ENCODE data around the gene SPSB2. TPM values are rescaled to one million over a fixed set of nuclear protein-coding genes. Genes with fewer than 3 reads are reported as not detected.

The SPSB2 gene
- total RNA-seq, 1 donor: 10.8 TPM

DNA sequence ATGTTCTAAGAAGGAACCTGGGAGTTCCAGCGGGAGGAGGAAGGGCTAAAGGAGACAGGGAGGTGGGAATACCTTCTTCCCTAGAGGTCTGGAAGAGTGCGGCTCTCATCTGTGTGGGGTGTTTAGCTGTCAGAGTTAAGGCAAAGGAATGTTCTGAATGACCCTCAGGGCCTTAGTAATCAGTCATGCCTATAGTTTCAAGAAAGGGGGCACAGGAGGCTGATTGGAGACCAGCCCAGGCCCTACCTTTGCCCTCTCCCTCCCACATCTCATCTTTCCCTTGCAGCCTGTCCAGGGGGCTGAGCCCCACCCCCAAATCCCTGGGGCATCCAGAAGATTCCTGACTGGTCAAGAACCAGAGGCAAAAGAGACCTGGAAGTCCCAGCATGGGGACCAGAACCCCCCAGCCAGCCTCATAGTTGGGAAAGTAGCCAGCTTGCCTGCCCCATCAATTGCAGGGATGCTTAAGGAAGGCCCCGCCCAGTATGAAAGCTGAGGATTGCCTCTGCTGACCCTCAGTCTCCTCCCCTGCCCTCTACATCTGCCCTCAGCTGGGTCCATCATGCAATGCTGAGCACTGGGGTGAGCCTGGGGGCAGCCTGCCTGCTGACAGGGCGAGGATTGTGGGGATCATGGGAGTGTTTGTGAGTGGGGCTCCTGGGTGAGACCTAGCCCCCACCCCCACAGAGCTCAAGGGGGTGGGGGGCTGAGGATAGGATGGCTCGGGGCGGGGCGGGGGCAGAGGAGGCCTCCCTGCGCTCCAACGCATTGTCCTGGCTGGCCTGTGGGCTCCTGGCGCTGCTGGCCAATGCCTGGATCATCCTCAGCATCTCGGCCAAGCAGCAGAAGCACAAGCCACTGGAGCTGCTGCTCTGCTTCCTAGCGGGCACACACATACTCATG, 49.7 kb downstream of the SPSB2 start:
- no peak for DNase-seq (ENCODE audit: low read depth in 2 of 3, low spot score in 2 of 3)

DNA sequence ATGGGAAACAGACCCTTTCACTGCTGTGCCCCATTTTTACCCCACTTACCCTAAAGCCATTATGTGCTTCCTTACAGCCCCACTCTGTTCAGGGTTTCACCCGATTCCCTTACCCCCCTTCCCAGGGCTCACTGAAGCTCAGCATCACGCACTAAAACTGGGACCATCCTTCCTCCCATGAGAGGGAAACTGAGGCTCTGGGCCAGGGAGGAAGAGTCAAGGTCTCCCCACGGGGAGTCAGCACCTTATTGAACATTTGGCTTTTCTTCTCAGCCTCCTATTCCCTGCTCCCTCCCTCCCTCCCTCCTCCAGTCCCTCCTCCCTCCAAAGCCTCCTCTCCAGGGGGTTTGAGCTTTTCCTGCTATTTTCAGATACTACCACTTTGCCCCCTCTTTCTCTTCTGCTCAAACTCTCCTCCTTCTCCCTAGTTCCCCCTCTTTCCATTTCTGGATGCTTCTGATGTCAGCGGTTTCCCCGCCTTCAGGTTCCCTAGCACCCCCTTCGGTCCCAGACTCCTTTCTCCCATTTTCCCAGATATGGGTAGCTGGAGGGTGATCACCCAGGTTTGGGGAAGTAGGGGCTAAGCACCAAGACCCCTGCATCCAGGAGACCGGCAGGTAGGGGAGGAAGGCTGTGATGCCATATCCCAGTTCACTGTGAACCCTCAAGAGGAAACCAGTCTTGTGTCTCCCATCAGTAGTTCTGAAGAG, 50.5 kb downstream of the SPSB2 start:
- no peak for DNase-seq (ENCODE audit: low read depth in 2 of 3, low spot score in 2 of 3)

DNA sequence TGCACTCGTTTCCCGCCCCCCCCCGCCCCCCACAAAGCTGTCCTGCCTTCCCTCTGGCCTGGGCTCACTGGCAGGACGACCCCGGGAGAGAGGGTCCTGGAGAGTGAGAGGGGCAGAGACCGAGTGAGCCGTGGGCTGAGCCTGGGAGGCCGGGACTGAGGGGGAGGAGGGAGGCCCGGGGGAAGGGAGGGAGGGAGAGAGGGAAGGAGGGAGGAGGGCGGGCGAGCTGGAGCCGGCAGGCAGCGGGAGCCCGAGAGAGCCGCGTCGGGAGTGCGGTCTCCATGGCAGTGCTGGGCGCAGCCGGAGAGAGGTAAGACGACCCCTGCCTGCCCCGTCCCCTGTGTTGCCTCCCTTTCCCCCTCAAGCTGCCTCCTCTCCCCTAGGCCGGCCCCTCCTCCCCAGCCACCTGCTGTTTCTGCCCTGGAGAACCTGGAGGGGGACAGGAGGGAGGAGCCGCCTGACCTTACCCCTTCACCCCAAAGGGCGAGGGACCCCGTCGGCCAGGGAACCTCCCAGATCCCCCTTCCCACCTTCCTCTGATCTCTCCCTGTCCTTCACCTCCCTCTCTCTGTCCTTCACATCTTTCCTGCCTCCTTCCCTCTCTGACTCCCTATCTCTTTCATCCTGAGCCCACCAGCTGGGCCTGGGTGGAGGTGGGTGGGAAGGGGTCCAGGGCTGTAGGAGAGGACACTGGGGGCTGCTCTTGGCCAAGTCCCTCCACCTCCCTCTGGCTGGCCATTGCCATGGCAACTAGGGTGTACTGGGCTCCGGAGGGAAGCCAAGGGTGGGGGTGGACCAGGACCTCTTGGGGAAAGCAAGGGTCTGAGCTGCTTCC, 51.3 kb downstream of the SPSB2 start, which contains the start of gene GPR162:
GPR162 (plus strand) TSS at position 231 of the 835 bp plus-strand sequence. CDS start 2,078 bp downstream, outside the sequence.
- DNase-seq (ENCODE audit: low read depth in 2 of 3, low spot score in 2 of 3): peak in 2 of 3 donors; percentile 24 to 38

Other genes starting within 250 kb of the SPSB2 start
- gene LPAR5, start 237.3 kb downstream of the SPSB2 start, total RNA-seq: 3.8 TPM
- 15.9 TPM for gene ACRBP, start 225.9 kb downstream of the SPSB2 start, total RNA-seq
- gene ING4, start 210.2 kb downstream of the SPSB2 start, total RNA-seq: 57.6 TPM
- 48.7 TPM for gene ZNF384, start 183.9 kb downstream of the SPSB2 start, total RNA-seq
- gene PIANP, start 172.5 kb downstream of the SPSB2 start, total RNA-seq: under 0.01 TPM
- 55.7 TPM for gene COPS7A, start 149.3 kb downstream of the SPSB2 start, total RNA-seq
- gene MLF2, start 120.2 kb downstream of the SPSB2 start, total RNA-seq: 213 TPM
- gene PTMS, start 106.9 kb downstream of the SPSB2 start, total RNA-seq: 27.7 TPM
- 12.1 TPM for gene LAG3, start 100.8 kb downstream of the SPSB2 start, total RNA-seq
- gene CD4, start 83.8 kb downstream of the SPSB2 start, total RNA-seq: 3.8 TPM
- gene GPR162, start 51.5 kb downstream of the SPSB2 start, total RNA-seq: 29.6 TPM
- gene P3H3, start 44.9 kb downstream of the SPSB2 start, total RNA-seq: 13.2 TPM
- 1.9 TPM for gene GNB3, start 32.4 kb downstream of the SPSB2 start, total RNA-seq
- 3.5 TPM for gene CDCA3, start 22.0 kb downstream of the SPSB2 start, total RNA-seq
- 78.1 TPM for gene USP5, start 21.2 kb downstream of the SPSB2 start, total RNA-seq
- gene TPI1, start 5.8 kb downstream of the SPSB2 start, total RNA-seq: 440 TPM
- 16.2 TPM for gene LRRC23, start 31.5 kb upstream of the SPSB2 start, total RNA-seq
- 14.0 TPM for gene ENO2, start 41.3 kb upstream of the SPSB2 start, total RNA-seq
- 25.0 TPM for gene ATN1, start 54.7 kb upstream of the SPSB2 start, total RNA-seq
- gene RNU7-1, start 70.5 kb upstream of the SPSB2 start, total RNA-seq: not detected
- gene C12orf57, start 70.7 kb upstream of the SPSB2 start, total RNA-seq: 336 TPM
- 403 TPM for gene PTPN6, start 78.1 kb upstream of the SPSB2 start, total RNA-seq
- 344 TPM for gene PHB2, start 97.4 kb upstream of the SPSB2 start, total RNA-seq
- 22.4 TPM for gene EMG1, start 97.6 kb upstream of the SPSB2 start, total RNA-seq
- 33.1 TPM for gene LPCAT3, start 145.2 kb upstream of the SPSB2 start, total RNA-seq
- 0.81 TPM for gene C1S, start 187.4 kb upstream of the SPSB2 start, total RNA-seq
- 11.0 TPM for gene C1R, start 219.1 kb upstream of the SPSB2 start, total RNA-seq
- gene C1RL, start 235.9 kb upstream of the SPSB2 start, total RNA-seq: 71.9 TPM